Uterus (tissue), 4 donors: Measurements from ENCODE around the gene NUBP2. TPM values are rescaled to one million over a fixed set of nuclear protein-coding genes. Genes with fewer than 3 reads are reported as not detected.

ENCODE experiments used
- DNase-seq, 2 donors: peaks; one replicate each; pipeline ENCODE4 v3.0.0-alpha.2; 2019 to 2020
- H3K27ac ChIP-seq, 2 donors: fragments of 200-600 bp; sonication (generic); 1 replicate in 1 of 2; 2 replicates in 1 of 2; pipeline ENCODE4 v1.5.1; 2016 to 2018
- H3K27me3 ChIP-seq, 2 donors: fragments of 200-600 bp; sonication (generic); one replicate each; pipeline ENCODE4 v1.5.1; 2018 to 2019; ENCODE audit warnings: control low read depth in 1 of 2
- H3K36me3 ChIP-seq, 2 donors: fragments of 200-600 bp; sonication (generic); one replicate each; pipeline ENCODE4 v1.5.1; 2019; ENCODE audit warnings: control low read depth in 1 of 2
- H3K4me1 ChIP-seq, 2 donors: fragments of 200-600 bp; sonication (generic); one replicate each; pipeline ENCODE4 v1.5.1; 2018 to 2019; ENCODE audit warnings: control low read depth in 1 of 2
- H3K4me3 ChIP-seq, 2 donors: fragments of 200-600 bp; sonication (generic); 1 replicate in 1 of 2; 2 replicates in 1 of 2; pipeline ENCODE4 v1.5.1; 2018 to 2019; ENCODE audit warnings: mild to moderate bottlenecking in 1 of 2
- H3K9me3 ChIP-seq, 2 donors: fragments of 200-600 bp; sonication (generic); one replicate each; pipeline ENCODE4 v1.5.1; 2019; ENCODE audit warnings: control low read depth in 1 of 2
- CTCF ChIP-seq, 4 experiments: fragments of 200-600 bp in 2 of 4; fragments of 450-650 bp in 2 of 4; sonication (generic) in 2 of 4; IDR thresholded peaks; one replicate each; pipeline ENCODE4 v1.5.1; 2016 to 2019; ENCODE audit warnings: antibody characterized with exemption in 4 of 4, mild to moderate bottlenecking in 2 of 4, moderate library complexity in 1 of 4
- POLR2A ChIP-seq, 2 donors: fragments of 450-650 bp; IDR thresholded peaks; one replicate each; pipeline ENCODE4 v1.6.1; 2016; ENCODE audit warnings: antibody characterized with exemption in 2 of 2, mild to moderate bottlenecking in 1 of 2, moderate library complexity in 1 of 2
- intact Hi-C: fragments of 100-400 bp; cut with DNase I; formaldehyde crosslinking; loops from one replicate; pipeline ENCODE4 v1.15.1; 2023; ENCODE audit warnings: low total_unique reads
- total RNA-seq, 4 donors: library from RNA; depleted of rRNA in 3 of 4; stranded (reverse); fragments of >200 nt in 3 of 4; gene quantifications; one replicate each; pipeline versions ENCODE4 v1.1.0 to v1.2.4, GENCODE V29; 2014 to 2023
- donor health status: DM: yes; HTN: yes; CAD: no.

The NUBP2 gene
- total RNA-seq, 4 donors from 2014 or later: 40.5 to 54.6 (median 47.2) TPM

GRCh38 chr16:1752853-1753252, 29.9 kb upstream of the NUBP2 start:
- no peak for TF ChIP-seq CTCF (IDR thresholded peaks at IDR 0.05)
- TF ChIP-seq POLR2A (IDR thresholded peaks at IDR 0.05): no peak
- intact Hi-C loops: no loop called here
- no peaks in the 10 kb centered on the region for H3K4me1 ChIP-seq
- H3K9me3 ChIP-seq: no peaks in the 10 kb centered on the region
- H3K27me3 ChIP-seq: no peaks in the 10 kb centered on the region
- no peak for DNase-seq
- H3K4me3 ChIP-seq: no peak overlapping the region
- no peak overlapping the region for H3K27ac ChIP-seq
- no peaks in the 10 kb centered on the region for H3K36me3 ChIP-seq

- H3K36me3 ChIP-seq: no peaks in the 10 kb centered on the region
- intact Hi-C loops: no loop called here
- no peaks in the 10 kb centered on the region for H3K9me3 ChIP-seq
- no peaks in the 10 kb centered on the region for H3K27me3 ChIP-seq
- H3K4me1 ChIP-seq: no peaks in the 10 kb centered on the region
- H3K27ac ChIP-seq: no peak overlapping the region
- H3K4me3 ChIP-seq: no peak overlapping the region
- DNase-seq: no peak
- TF ChIP-seq CTCF (IDR thresholded peaks at IDR 0.05): no peak
- TF ChIP-seq POLR2A (IDR thresholded peaks at IDR 0.05): no peak
Measured at GRCh38 chr16:1754204-1754603, 28.6 kb upstream of the NUBP2 start.

- no peaks in the 10 kb centered on the region for H3K9me3 ChIP-seq
- H3K4me3 ChIP-seq: no peak overlapping the region
- TF ChIP-seq CTCF (IDR thresholded peaks at IDR 0.05): no peak
- no peak for TF ChIP-seq POLR2A (IDR thresholded peaks at IDR 0.05)
- no peaks in the 10 kb centered on the region for H3K27me3 ChIP-seq
- H3K4me1 ChIP-seq: no peaks in the 10 kb centered on the region
- H3K27ac ChIP-seq: no peak overlapping the region
- intact Hi-C loops: no loop called here
- H3K36me3 ChIP-seq: no peaks in the 10 kb centered on the region
- no peak for DNase-seq
Measured at GRCh38 chr16:1757714-1758461, 24.9 kb upstream of the NUBP2 start.

GRCh38 chr16:1758923-1759322, 23.8 kb upstream of the NUBP2 start:
- TF ChIP-seq CTCF (IDR thresholded peaks at IDR 0.05): no peak
- TF ChIP-seq POLR2A (IDR thresholded peaks at IDR 0.05): no peak
- H3K36me3 ChIP-seq: no peaks in the 10 kb centered on the region
- intact Hi-C loops: no loop called here

GRCh38 chr16:1759511-1759910, 23.2 kb upstream of the NUBP2 start:
- H3K27ac ChIP-seq: no peak overlapping the region
- H3K9me3 ChIP-seq: no peaks in the 10 kb centered on the region
- no peak for TF ChIP-seq POLR2A (IDR thresholded peaks at IDR 0.05)
- TF ChIP-seq CTCF (IDR thresholded peaks at IDR 0.05): no peak
- H3K4me3 ChIP-seq: no peak overlapping the region
- H3K4me1 ChIP-seq: no peaks in the 10 kb centered on the region
- no peaks in the 10 kb centered on the region for H3K27me3 ChIP-seq
- intact Hi-C loops: no loop called here
- H3K36me3 ChIP-seq: no peaks in the 10 kb centered on the region
- DNase-seq: no peak

More at GRCh38 chr16:1758923-1759322, 23.8 kb upstream of the NUBP2 start:
- H3K27me3 ChIP-seq: no peaks in the 10 kb centered on the region
- H3K4me3 ChIP-seq: no peak overlapping the region
- no peak overlapping the region for H3K27ac ChIP-seq
- H3K9me3 ChIP-seq: no peaks in the 10 kb centered on the region
- no peaks in the 10 kb centered on the region for H3K4me1 ChIP-seq
- DNase-seq: no peak
